ENCODE measurements around the gene KRT84. TPM values are rescaled to one million over a fixed set of nuclear protein-coding genes. Genes with fewer than 3 reads are reported as not detected.
A peak's percentile ranks its signal among the peaks of the same experiment; 100 is the strongest.

Gene KRT84
- total RNA-seq, 1 experiment from 2014 or later = not detected

DNA sequence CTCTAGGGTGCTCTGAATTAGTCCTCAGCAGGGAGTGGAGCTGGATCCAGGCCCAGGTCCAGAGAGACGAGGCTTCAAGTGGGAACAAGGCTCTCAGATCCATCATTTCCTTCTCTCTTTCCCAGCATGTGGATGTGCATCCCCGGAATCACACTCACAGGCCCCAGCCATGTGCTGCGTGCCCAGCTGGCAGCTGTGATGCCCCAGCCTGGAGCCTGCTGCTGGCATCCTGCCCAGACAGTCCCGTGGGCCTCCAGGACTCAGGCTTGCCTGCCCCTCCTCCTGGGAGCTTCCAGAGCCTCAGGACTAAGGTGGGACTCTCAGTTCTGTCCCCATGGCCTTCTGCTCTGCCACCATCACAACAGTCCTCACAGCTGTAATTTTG lies 6.2 kb upstream of the KRT84 start:
- Histone ChIP-seq H2AFZ (no peak overlapping the region), H4K20me1 (ENCODE audit: insufficient read depth) (no peaks in the 10 kb centered on the region), H3K27me3 (ENCODE audit: insufficient read depth, low read depth) (no peaks in the 10 kb centered on the region), H3K27ac (no peak overlapping the region), H3K4me1 (replicated peaks; ENCODE audit: insufficient read depth) (no peaks in the 10 kb centered on the region), H3K9me2 (ENCODE audit: insufficient read depth) (no peaks in the 10 kb centered on the region), H3K36me3 (ENCODE audit: low read depth) (no peaks in the 10 kb centered on the region), H3K4me3 (no peak overlapping the region), H3K4me2 (no peak overlapping the region), H3F3A (ENCODE audit: insufficient read depth, low read depth) (no peaks in the 10 kb centered on the region; the same call in 1 of the 2 replicates), H3K9me3 (ENCODE audit: insufficient read depth, low read depth) (no peaks in the 10 kb centered on the region), H3K79me2 (ENCODE audit: low read depth) (no peaks in the 10 kb centered on the region)
- intact Hi-C loops (cut with micrococcal nuclease; ENCODE audit: unreplicated experiment) = no loop called here
- TF ChIP-seq EZH2 (IDR thresholded peaks at IDR 0.05; ENCODE audit: low read depth) = no peak
- TF ChIP-seq, protein P1, sequence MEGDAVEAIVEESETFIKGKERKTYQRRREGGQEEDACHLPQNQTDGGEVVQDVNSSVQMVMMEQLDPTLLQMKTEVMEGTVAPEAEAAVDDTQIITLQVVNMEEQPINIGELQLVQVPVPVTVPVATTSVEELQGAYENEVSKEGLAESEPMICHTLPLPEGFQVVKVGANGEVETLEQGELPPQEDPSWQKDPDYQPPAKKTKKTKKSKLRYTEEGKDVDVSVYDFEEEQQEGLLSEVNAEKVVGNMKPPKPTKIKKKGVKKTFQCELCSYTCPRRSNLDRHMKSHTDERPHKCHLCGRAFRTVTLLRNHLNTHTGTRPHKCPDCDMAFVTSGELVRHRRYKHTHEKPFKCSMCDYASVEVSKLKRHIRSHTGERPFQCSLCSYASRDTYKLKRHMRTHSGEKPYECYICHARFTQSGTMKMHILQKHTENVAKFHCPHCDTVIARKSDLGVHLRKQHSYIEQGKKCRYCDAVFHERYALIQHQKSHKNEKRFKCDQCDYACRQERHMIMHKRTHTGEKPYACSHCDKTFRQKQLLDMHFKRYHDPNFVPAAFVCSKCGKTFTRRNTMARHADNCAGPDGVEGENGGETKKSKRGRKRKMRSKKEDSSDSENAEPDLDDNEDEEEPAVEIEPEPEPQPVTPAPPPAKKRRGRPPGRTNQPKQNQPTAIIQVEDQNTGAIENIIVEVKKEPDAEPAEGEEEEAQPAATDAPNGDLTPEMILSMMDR (conservative IDR thresholded peaks at IDR 0.05) = no peak
- no TSS peak for BruUV-seq (replicated peaks)
- ChIA-PET CTCF (no interaction called here), POLR2A (ENCODE audit: unreplicated experiment) (interaction anchor here (0.6 kb wide), 1 partner anchor 319 kb away, joined by 3 read pairs; no protein-coding TSS in a partner anchor)
- no peak for DNase-seq

DNA sequence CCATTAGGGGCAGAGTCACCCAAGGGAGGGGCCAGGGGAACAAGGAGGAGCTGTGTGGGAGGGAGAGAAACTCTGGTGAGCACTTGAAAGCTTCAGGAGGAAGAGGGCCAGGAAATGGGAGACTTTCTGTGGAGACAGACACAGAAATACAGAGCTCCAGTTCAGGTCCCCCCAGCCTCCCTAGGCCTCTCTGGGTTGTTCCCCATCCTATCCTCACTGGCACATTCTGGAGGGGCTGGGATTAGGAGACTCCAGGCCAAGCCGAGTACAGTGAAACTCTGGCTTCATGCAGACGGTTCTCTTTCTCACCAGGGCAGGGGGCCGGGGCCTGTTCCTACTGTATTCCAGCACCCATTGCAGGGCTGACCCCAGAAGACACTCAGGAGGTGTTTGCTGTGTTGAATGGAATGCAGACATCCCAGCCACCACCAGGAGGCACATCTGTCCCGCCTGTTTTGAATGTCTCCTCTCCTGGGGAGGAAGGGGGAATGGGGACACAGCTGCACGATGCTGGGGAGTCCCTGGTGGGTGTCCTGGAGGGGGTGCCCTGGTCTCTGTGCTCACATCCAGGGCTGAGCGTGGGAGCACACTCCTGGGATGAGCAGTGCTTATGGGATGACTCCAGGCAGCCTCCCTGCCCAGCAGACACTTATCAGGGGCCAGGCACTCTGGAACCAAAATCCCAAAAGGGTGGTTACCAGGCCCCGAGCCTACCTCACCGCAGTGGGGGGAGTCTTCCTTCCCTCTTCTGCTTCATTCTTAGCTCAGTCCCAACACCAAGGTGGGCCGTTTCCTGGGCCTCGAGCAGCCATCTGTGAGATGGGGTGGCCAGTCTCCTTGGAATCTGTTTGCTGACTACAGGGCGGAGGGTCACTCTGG lies 5.5 kb upstream of the KRT84 start:
- H3K27ac ChIP-seq = no peak overlapping the region
- CTCF ChIA-PET = interaction anchor here (0.7 kb wide), 1 partner anchor 105 kb away, joined by 3 read pairs; no protein-coding TSS in a partner anchor
- peak in 1 of 2 experiments; percentile 31 for DNase-seq

DNA sequence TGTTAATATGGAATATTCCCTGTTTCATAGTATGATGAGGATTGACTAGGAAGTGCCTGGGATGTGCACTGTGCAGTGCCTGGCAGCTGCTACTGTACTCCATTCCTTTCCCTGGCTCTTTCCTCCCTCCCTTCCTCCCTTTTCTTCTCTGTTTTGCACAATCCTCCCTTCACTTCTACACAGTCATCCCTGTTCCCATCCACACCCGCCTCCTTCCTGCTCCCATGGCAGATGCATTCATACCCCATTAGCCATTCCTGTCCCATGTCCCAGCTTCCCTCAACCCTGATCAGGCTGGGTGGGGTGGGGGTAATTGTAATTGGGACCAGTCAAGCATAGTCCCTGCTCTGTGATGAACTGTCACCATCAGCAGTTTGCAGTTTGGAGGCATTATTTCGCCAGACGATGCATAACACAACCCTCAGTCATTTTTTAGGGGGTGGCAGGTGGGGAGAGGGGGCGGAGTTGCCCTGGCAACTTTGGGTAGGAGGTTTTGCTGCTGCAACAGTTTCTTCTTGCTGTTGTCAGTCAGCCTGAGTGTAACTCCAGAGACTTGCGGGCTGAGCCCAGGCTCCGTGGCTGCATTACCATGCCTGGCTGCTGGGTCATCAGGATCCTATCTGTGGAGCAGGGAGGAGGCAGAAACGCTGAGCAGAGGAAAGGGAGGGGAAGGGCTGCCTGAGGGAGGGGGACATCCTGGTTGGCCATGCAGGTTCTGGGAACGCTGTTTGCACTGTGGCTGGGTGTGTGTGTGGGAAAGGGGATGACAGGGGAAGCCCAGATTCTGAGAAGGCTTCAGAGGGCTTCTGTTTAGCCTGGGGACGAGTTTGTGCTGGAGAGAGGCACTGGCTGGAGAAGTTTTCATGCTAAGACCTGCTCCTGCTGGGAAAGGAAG lies 4.1 kb upstream of the KRT84 start:
- CTCF ChIA-PET = interaction anchor here (0.7 kb wide), 1 partner anchor 69 kb away, joined by 17 read pairs; no protein-coding TSS in a partner anchor
- POLR2A ChIA-PET (ENCODE audit: unreplicated experiment) = no interaction called here
- H3K9me2 ChIP-seq (ENCODE audit: insufficient read depth) = no peaks in the 10 kb centered on the region
- TF ChIP-seq, protein P1 (conservative IDR thresholded peaks at IDR 0.05) = no peak
- TF ChIP-seq EZH2 (IDR thresholded peaks at IDR 0.05; ENCODE audit: low read depth) = no peak
- H3K9me3 ChIP-seq (ENCODE audit: insufficient read depth, low read depth) = no peaks in the 10 kb centered on the region
- no peaks in the 10 kb centered on the region for H3K79me2 ChIP-seq (ENCODE audit: low read depth)
- intact Hi-C loops (cut with micrococcal nuclease; ENCODE audit: unreplicated experiment) = no loop called here
- H3K27ac ChIP-seq = no peak overlapping the region
- DNase-seq = no peak
- H3K4me3 ChIP-seq = no peak overlapping the region
- no peaks in the 10 kb centered on the region; the same call in 1 of the 2 replicates for H3F3A ChIP-seq (ENCODE audit: insufficient read depth, low read depth)
- H2AFZ ChIP-seq = no peak overlapping the region
- H3K27me3 ChIP-seq (ENCODE audit: insufficient read depth, low read depth) = no peaks in the 10 kb centered on the region
- H3K36me3 ChIP-seq (ENCODE audit: low read depth) = no peaks in the 10 kb centered on the region
- no TSS peak for BruUV-seq (replicated peaks)
- no peaks in the 10 kb centered on the region for H3K4me1 ChIP-seq (replicated peaks; ENCODE audit: insufficient read depth)
- H3K4me2 ChIP-seq = no peak overlapping the region
- H4K20me1 ChIP-seq (ENCODE audit: insufficient read depth) = no peaks in the 10 kb centered on the region

More for the DNA sequence above, 5.5 kb upstream of the KRT84 start:
- H3F3A ChIP-seq (ENCODE audit: insufficient read depth, low read depth) = no peaks in the 10 kb centered on the region; the same call in 1 of the 2 replicates
- no peaks in the 10 kb centered on the region for H4K20me1 ChIP-seq (ENCODE audit: insufficient read depth)
- H3K9me3 ChIP-seq (ENCODE audit: insufficient read depth, low read depth) = no peaks in the 10 kb centered on the region
- BruUV-seq (replicated peaks) = no TSS peak
- H3K4me3 ChIP-seq = no peak overlapping the region
- no peak overlapping the region for H3K4me2 ChIP-seq
- no peaks in the 10 kb centered on the region for H3K27me3 ChIP-seq (ENCODE audit: insufficient read depth, low read depth)
- H2AFZ ChIP-seq = no peak overlapping the region
- H3K79me2 ChIP-seq (ENCODE audit: low read depth) = no peaks in the 10 kb centered on the region
- POLR2A ChIA-PET (ENCODE audit: unreplicated experiment) = no interaction called here
- TF ChIP-seq, protein P1 (conservative IDR thresholded peaks at IDR 0.05) = peak; percentile 83
- TF ChIP-seq EZH2 (IDR thresholded peaks at IDR 0.05; ENCODE audit: low read depth) = no peak
- intact Hi-C loops (cut with micrococcal nuclease; ENCODE audit: unreplicated experiment) = no loop called here
- H3K36me3 ChIP-seq (ENCODE audit: low read depth) = no peaks in the 10 kb centered on the region
- no peaks in the 10 kb centered on the region for H3K9me2 ChIP-seq (ENCODE audit: insufficient read depth)
- H3K4me1 ChIP-seq (replicated peaks; ENCODE audit: insufficient read depth) = no peaks in the 10 kb centered on the region
